Lung (tissue), 12 donors: ENCODE measurements around the gene ANXA3. TPM values are rescaled to one million over a fixed set of nuclear protein-coding genes. Genes with fewer than 3 reads are reported as not detected.

Experiments used
- ATAC-seq: fragments of 200-7000 bp; cut with Tn5 transposase; one replicate; pipeline ENCODE4 v1.9.1; 2020; ENCODE audit warnings: moderate number of reproducible peaks; ENCODE audit not compliant: insufficient read depth, low FRiP score
- DNase-seq, 3 donors: peaks; one replicate each; pipeline ENCODE4 v3.0.0-alpha.2; 2013 to 2017
- H3K27ac ChIP-seq, 2 donors: one replicate each; pipeline ENCODE4 v1.5.1; 2013; ENCODE audit warnings: mild to moderate bottlenecking in 2 of 2, moderate library complexity in 2 of 2, control low read depth in 1 of 2, inconsistent platforms in 1 of 2, low read depth in 1 of 2, low read length in 1 of 2
- H3K27me3 ChIP-seq, 3 donors: one replicate each; pipeline ENCODE4 v1.5.1; 2013; ENCODE audit warnings: low read length in 2 of 3; ENCODE audit not compliant: control insufficient read depth in 3 of 3, insufficient read depth in 3 of 3
- H3K36me3 ChIP-seq, 4 donors: one replicate each; pipeline ENCODE4 v1.5.1; 2013; ENCODE audit warnings: low read length in 4 of 4, mild to moderate bottlenecking in 1 of 4, moderate library complexity in 1 of 4; ENCODE audit not compliant: control insufficient read depth in 4 of 4, insufficient read depth in 4 of 4
- H3K4me1 ChIP-seq, 5 donors: one replicate each; pipeline ENCODE4 v1.5.1; 2013; ENCODE audit warnings: low read length in 5 of 5, mild to moderate bottlenecking in 2 of 5, moderate library complexity in 1 of 5; ENCODE audit not compliant: control insufficient read depth in 5 of 5, insufficient read depth in 5 of 5
- H3K4me3 ChIP-seq: one replicate; pipeline ENCODE4 v1.5.1; 2013; ENCODE audit warnings: mild to moderate bottlenecking, control low read depth, moderate library complexity
- H3K9ac ChIP-seq, 2 donors: one replicate each; pipeline ENCODE4 v1.5.1; 2013; ENCODE audit warnings: low read length in 2 of 2, control low read depth in 1 of 2; ENCODE audit not compliant: insufficient read depth in 1 of 2
- H3K9me3 ChIP-seq, 4 donors: one replicate each; pipeline ENCODE4 v1.5.1; 2013; ENCODE audit warnings: low read length in 3 of 4, mild to moderate bottlenecking in 1 of 4, moderate library complexity in 1 of 4; ENCODE audit not compliant: control insufficient read depth in 4 of 4, insufficient read depth in 3 of 4
- WGBS, 2 donors: extraction: QIAGEN DNeasy Blood & Tissue Kit; methylation state at CpG; one replicate each; pipeline ENCODE4 v1.1.7; 2013; 5-methylcytosine and 5-hydroxymethylcytosine counted together
- polyA plus RNA-seq, 2 donors: library from polyadenylated mRNA; stranded (reverse); fragments of 200-250 nt; gene quantifications; one replicate each; pipeline ENCODE4 v1.2.1, GENCODE V29; 2013
- total RNA-seq, 2 donors: library from RNA; depleted of rRNA in 1 of 2; stranded (reverse); fragments of >200 nt in 1 of 2; gene quantifications; one replicate each; pipeline ENCODE4 v1.2.1, GENCODE V29; 2014 to 2021
- TF ChIP-seq, protein P1 (sequence below): IDR thresholded peaks from 2 replicates; pipeline ENCODE4 v1.5.1; 2012; ENCODE audit warnings: mild to moderate bottlenecking; ENCODE audit errors: control extremely low read depth, extremely low read depth
- donor health status: control.
- donor health status: control.
- donor health status: Bipolar disorder and iron deficiency.
- donor health status: healthy.
- donor health status: DM: yes; HTN: yes; CAD: no.

ANXA3 gene
- total and polyA plus RNA-seq, 4 donors, result 84.1 to 244 (median 156) TPM

DNA sequence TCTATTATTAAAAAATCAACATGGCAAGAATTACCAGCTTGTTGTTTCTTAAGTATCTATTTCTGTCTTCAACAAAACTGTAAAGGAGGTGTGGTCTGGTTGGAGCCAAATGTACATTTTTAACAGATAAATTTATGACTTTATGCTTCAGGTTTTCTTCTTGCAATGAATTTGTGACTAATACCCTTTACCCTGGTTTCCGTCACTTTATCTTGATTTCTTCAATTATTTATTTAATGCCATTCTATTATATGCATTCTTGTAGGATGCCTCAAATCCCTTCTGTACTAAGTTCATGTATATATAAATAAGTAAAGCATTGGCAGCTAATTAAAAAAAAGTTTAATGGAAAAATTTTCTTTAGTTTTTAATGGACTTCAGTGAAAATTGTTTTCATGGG is 41.5 kb upstream of the ANXA3 start:
- no peaks in the 10 kb centered on the region for H3K27me3 ChIP-seq
- H3K4me3 ChIP-seq, result no peak overlapping the region
- H3K27ac ChIP-seq, result no peak overlapping the region
- H3K9ac ChIP-seq, result no peak overlapping the region
- ATAC-seq (no peak), DNase-seq (no peak)
- peaks cover 0 to 4% (median 0%) of the 10 kb centered on the region in 5 donors for H3K4me1 ChIP-seq
- 92 to 93% methylated on average over 1 of the region's 1 CpG for WGBS, 2 donors
- TF ChIP-seq, protein P1, sequence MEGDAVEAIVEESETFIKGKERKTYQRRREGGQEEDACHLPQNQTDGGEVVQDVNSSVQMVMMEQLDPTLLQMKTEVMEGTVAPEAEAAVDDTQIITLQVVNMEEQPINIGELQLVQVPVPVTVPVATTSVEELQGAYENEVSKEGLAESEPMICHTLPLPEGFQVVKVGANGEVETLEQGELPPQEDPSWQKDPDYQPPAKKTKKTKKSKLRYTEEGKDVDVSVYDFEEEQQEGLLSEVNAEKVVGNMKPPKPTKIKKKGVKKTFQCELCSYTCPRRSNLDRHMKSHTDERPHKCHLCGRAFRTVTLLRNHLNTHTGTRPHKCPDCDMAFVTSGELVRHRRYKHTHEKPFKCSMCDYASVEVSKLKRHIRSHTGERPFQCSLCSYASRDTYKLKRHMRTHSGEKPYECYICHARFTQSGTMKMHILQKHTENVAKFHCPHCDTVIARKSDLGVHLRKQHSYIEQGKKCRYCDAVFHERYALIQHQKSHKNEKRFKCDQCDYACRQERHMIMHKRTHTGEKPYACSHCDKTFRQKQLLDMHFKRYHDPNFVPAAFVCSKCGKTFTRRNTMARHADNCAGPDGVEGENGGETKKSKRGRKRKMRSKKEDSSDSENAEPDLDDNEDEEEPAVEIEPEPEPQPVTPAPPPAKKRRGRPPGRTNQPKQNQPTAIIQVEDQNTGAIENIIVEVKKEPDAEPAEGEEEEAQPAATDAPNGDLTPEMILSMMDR, result no peak
- peaks cover 0 to 5% (median 2%) of the 10 kb centered on the region in 4 donors for H3K36me3 ChIP-seq
- no peaks in the 10 kb centered on the region for H3K9me3 ChIP-seq

DNA sequence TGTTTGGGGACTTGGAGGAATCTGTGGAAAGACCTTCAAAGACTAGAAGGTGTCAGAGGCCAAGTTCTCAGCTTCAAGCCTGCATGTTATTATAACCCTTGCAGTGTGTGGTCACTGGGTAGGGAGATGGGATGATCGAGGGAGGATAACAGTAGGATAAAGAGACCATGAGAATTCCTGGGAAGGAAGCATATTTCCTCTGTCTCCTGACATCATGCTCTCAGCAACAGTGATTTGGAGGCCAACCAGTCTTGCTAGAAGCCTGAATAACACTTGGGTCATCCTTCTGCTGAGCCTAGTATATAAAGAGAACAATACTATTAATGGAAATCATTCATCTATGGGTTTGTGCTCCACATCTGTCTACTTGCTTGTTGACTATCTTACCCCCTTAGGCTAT is 40.9 kb upstream of the ANXA3 start:
- no peak overlapping the region for H3K27ac ChIP-seq

DNA sequence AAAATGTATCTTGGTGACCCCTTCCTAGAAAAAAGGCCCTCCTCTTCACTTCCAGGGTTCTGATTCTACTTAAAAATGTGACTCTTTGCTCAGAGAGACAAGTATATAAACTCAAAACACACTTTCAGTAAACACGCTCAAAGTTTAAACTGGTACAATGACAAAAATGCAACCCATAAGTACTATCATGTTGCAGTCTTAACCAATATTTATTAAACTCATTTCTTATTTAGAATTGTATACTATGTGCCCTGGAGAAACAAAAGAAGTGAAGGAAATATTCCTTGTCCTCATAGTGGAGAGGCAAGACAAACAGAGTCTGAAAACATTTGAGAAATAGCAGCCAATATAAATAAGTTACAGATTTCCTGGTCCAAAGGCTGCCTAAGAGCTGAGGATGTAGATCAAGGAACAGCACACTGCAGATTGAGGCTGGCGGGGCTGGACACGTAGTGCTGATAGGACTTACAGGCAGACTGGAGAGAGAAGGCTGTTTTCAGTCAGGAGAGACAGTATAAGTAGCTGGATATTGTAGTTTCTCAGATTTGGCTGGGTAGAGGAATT is 39.1 kb upstream of the ANXA3 start:
- Histone ChIP-seq H3K4me1 (peaks cover 0 to 4% (median 0%) of the 10 kb centered on the region in 5 donors), H3K27me3 (no peaks in the 10 kb centered on the region), H3K36me3 (peaks cover 0 to 5% (median 1%) of the 10 kb centered on the region in 4 donors), H3K9ac (peak overlapping the region in 1 of 2 donors; percentile 4), H3K27ac (no peak overlapping the region), H3K4me3 (no peak overlapping the region), H3K9me3 (no peaks in the 10 kb centered on the region)
- WGBS, 2 donors, result 65 to 83% methylated on average over 3 of the region's 3 CpGs
- no peak for ATAC-seq
- TF ChIP-seq, protein P1, result no peak
- peak in 2 of 3 donors; percentile 24 to 45 for DNase-seq

More for the DNA sequence above, 40.9 kb upstream of the ANXA3 start:
- Histone ChIP-seq H3K4me1 (peaks cover 0 to 4% (median 0%) of the 10 kb centered on the region in 5 donors), H3K36me3 (peaks cover 0 to 5% (median 2%) of the 10 kb centered on the region in 4 donors), H3K27me3 (no peaks in the 10 kb centered on the region), H3K4me3 (no peak overlapping the region), H3K9me3 (no peaks in the 10 kb centered on the region), H3K9ac (no peak overlapping the region)
- 70 to 81% methylated on average over 1 of the region's 1 CpG for WGBS, 2 donors
- ATAC-seq (no peak), DNase-seq (no peak)
- TF ChIP-seq, protein P1, result no peak
